OCI-LY3 (cell line): ENCODE results near the gene PIK3R5.

Experiments used
- EZH2phosphoT487 ChIP-seq: fragments of 200-600 bp; shearing (Covaris generic); IDR thresholded peaks from 2 replicates; pipeline ENCODE4 v1.6.1; 2018; ENCODE audit warnings: antibody characterized with exemption, mixed run types, low read depth
- TF ChIP-seq, protein P1 (sequence below): fragments of 200-600, 300-600 bp; sonication (generic); IDR thresholded peaks from 2 replicates; pipeline ENCODE4 v1.5.1; 2014; ENCODE audit warnings: antibody characterized with exemption, low read length, low read depth

DNA sequence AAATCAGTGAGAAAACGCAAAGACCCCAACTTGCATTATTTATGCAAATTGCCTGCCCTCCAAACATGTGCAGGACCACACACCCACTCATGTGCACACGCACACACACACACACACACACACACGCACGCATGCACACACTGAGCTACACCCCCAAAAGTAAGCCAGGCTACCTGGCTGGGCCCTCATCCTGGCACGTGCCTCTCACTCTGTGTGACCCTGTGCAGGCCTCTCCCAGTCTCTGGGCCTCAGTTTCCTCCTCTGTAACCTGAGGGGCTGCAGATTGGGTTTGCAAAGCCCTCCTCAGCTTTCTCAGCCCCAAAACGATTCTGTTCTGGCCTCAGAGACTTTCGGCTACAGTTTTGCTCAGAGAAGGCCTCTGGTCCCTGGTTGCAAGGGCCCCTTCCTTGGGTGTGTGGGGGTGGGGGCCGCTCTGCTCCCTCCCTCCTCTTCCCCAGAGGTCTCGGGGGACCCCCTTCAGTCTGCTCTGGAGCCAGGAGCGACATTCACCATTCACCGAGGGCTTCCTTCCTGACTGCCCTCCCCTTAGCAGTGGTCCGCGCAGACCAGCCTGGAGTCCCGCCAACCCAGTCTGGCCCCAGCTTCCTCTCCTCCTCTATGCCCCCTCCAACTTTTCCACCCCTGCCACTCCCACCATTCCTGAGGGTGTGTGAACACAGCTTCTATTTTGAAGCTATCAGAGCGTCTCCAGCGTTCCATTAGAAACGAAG lies 92.6 kb downstream of the PIK3R5 start:
- TF ChIP-seq, protein P1, sequence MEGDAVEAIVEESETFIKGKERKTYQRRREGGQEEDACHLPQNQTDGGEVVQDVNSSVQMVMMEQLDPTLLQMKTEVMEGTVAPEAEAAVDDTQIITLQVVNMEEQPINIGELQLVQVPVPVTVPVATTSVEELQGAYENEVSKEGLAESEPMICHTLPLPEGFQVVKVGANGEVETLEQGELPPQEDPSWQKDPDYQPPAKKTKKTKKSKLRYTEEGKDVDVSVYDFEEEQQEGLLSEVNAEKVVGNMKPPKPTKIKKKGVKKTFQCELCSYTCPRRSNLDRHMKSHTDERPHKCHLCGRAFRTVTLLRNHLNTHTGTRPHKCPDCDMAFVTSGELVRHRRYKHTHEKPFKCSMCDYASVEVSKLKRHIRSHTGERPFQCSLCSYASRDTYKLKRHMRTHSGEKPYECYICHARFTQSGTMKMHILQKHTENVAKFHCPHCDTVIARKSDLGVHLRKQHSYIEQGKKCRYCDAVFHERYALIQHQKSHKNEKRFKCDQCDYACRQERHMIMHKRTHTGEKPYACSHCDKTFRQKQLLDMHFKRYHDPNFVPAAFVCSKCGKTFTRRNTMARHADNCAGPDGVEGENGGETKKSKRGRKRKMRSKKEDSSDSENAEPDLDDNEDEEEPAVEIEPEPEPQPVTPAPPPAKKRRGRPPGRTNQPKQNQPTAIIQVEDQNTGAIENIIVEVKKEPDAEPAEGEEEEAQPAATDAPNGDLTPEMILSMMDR = no peak
- TF ChIP-seq EZH2phosphoT487 = no peak
